ENCODE data around the gene SAMD4B.

DNA sequence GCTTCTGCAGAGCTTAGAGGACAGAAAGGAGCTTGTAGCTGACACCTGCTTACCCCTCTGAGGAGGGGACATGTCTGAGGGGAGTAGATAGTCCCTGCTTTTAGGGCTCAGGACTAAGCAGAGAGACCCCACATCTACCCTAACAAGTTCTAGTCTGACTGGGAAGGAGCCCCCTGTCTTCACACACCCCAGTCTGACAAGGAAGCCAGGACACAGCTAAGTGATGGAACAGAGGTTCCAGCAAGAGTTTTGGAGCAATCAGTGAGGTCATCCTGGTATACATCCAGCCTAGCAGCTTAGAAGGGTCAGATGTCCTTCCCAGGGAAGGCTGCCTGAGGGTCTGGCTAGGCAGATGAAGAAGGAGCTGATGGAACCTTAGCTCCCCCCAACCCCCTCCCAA, 33.7 kb downstream of the SAMD4B start:
- no peak for TF ChIP-seq POLR2A (IDR thresholded peaks at IDR 0.05)
- TF ChIP-seq, protein P1, sequence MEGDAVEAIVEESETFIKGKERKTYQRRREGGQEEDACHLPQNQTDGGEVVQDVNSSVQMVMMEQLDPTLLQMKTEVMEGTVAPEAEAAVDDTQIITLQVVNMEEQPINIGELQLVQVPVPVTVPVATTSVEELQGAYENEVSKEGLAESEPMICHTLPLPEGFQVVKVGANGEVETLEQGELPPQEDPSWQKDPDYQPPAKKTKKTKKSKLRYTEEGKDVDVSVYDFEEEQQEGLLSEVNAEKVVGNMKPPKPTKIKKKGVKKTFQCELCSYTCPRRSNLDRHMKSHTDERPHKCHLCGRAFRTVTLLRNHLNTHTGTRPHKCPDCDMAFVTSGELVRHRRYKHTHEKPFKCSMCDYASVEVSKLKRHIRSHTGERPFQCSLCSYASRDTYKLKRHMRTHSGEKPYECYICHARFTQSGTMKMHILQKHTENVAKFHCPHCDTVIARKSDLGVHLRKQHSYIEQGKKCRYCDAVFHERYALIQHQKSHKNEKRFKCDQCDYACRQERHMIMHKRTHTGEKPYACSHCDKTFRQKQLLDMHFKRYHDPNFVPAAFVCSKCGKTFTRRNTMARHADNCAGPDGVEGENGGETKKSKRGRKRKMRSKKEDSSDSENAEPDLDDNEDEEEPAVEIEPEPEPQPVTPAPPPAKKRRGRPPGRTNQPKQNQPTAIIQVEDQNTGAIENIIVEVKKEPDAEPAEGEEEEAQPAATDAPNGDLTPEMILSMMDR (IDR thresholded peaks at IDR 0.05) = no peak
